Liver (tissue), 9 donors: Measurements from ENCODE around the gene RBKS. TPM values are rescaled to one million over a fixed set of nuclear protein-coding genes. Genes with fewer than 3 reads are reported as not detected.

ENCODE experiments used
- DNase-seq: peaks from one replicate; pipeline ENCODE4 v3.0.0-alpha.2; 2017; ENCODE audit warnings: low spot score
- H3K27ac ChIP-seq, 2 donors: one replicate each; pipeline ENCODE4 v1.7.0; 2013; ENCODE audit warnings: inconsistent platforms in 2 of 2, low read length in 2 of 2, control low read depth in 1 of 2, low read depth in 1 of 2, mild to moderate bottlenecking in 1 of 2
- H3K27me3 ChIP-seq, 4 donors: one replicate each; pipeline versions ENCODE4 v1.6.1 to v1.7.0; 2013; ENCODE audit warnings: low read length in 3 of 4, inconsistent platforms in 1 of 4, mild to moderate bottlenecking in 1 of 4, moderate library complexity in 1 of 4; ENCODE audit not compliant: control insufficient read depth in 4 of 4, insufficient read depth in 4 of 4
- H3K36me3 ChIP-seq, 4 donors: one replicate each; pipeline versions ENCODE4 v1.6.1 to v1.7.0; 2013; ENCODE audit warnings: low read length in 3 of 4, mild to moderate bottlenecking in 3 of 4, low read depth in 1 of 4, moderate library complexity in 1 of 4; ENCODE audit not compliant: control insufficient read depth in 4 of 4, insufficient read depth in 3 of 4
- H3K4me1 ChIP-seq, 4 donors: one replicate each; pipeline versions ENCODE4 v1.6.1 to v1.7.0; 2013; ENCODE audit warnings: low read length in 3 of 4, mild to moderate bottlenecking in 3 of 4, moderate library complexity in 1 of 4; ENCODE audit not compliant: control insufficient read depth in 4 of 4, insufficient read depth in 4 of 4
- H3K4me3 ChIP-seq, 3 donors: one replicate each; pipeline versions ENCODE4 v1.6.1 to v1.7.0; 2013; ENCODE audit warnings: low read length in 3 of 3, control low read depth in 1 of 3, low read depth in 1 of 3, mild to moderate bottlenecking in 1 of 3
- H3K9ac ChIP-seq, 2 donors: one replicate each; pipeline ENCODE4 v1.7.0; 2013; ENCODE audit warnings: low read length in 2 of 2, mild to moderate bottlenecking in 2 of 2, moderate library complexity in 2 of 2, control low read depth in 1 of 2, low read depth in 1 of 2
- H3K9me3 ChIP-seq, 4 donors: one replicate each; pipeline versions ENCODE4 v1.6.1 to v1.7.0; 2013; ENCODE audit warnings: low read length in 3 of 4; ENCODE audit not compliant: control insufficient read depth in 4 of 4
- ATF3 ChIP-seq: IDR thresholded peaks from 2 replicates; pipeline ENCODE4 v1.6.1; 2016; ENCODE audit warnings: antibody characterized with exemption
- CTCF ChIP-seq: fragments of 150-350 bp; IDR thresholded peaks from 2 replicates; pipeline ENCODE4 v1.5.1; 2017; ENCODE audit warnings: improper control_type of control experiment, low read depth, low read length; ENCODE audit not compliant: missing input control
- EGR1 ChIP-seq, 2 donors: IDR thresholded peaks; 2 replicates each; pipeline ENCODE4 v1.6.1; 2016 to 2018; ENCODE audit warnings: antibody characterized with exemption in 2 of 2, low read depth in 2 of 2
- FOXA1 ChIP-seq: IDR thresholded peaks from 2 replicates; pipeline ENCODE4 v1.6.1; 2016; ENCODE audit warnings: antibody characterized with exemption
- FOXA2 ChIP-seq: IDR thresholded peaks from 2 replicates; pipeline ENCODE4 v1.6.1; 2016; ENCODE audit warnings: antibody characterized with exemption
- GABPA ChIP-seq, 2 donors: IDR thresholded peaks in 1 of 2; conservative IDR thresholded peaks in 1 of 2; 2 replicates each; pipeline ENCODE4 v1.6.1; 2016; ENCODE audit warnings: antibody characterized with exemption in 2 of 2, mild to moderate bottlenecking in 1 of 2, moderate library complexity in 1 of 2
- HNF4A ChIP-seq, 2 donors: conservative IDR thresholded peaks; 2 replicates each; pipeline ENCODE4 v1.6.1; 2016; ENCODE audit warnings: antibody characterized with exemption in 2 of 2, mild to moderate bottlenecking in 2 of 2
- HNF4G ChIP-seq: IDR thresholded peaks from 2 replicates; pipeline ENCODE4 v1.6.1; 2016; ENCODE audit warnings: antibody characterized with exemption
- JUND ChIP-seq, 2 donors: IDR thresholded peaks; 2 replicates each; pipeline ENCODE4 v1.6.1; 2016; ENCODE audit warnings: antibody characterized with exemption in 2 of 2
- MAX ChIP-seq: IDR thresholded peaks from 2 replicates; pipeline ENCODE4 v1.6.1; 2016; ENCODE audit warnings: antibody characterized with exemption
- NR2F2 ChIP-seq: IDR thresholded peaks from 2 replicates; pipeline ENCODE4 v1.6.1; 2016; ENCODE audit warnings: antibody characterized with exemption
- RAD21 ChIP-seq, 2 donors: IDR thresholded peaks; 2 replicates each; pipeline ENCODE4 v1.6.1; 2016; ENCODE audit warnings: antibody characterized with exemption in 2 of 2, mild to moderate bottlenecking in 2 of 2
- REST ChIP-seq: IDR thresholded peaks from 2 replicates; pipeline ENCODE4 v1.6.1; 2016; ENCODE audit warnings: antibody characterized with exemption, mild to moderate bottlenecking
- RXRA ChIP-seq, 2 donors: IDR thresholded peaks; 2 replicates each; pipeline ENCODE4 v1.6.1; 2017 to 2018; ENCODE audit warnings: antibody characterized with exemption in 2 of 2, mild to moderate bottlenecking in 1 of 2
- SP1 ChIP-seq: IDR thresholded peaks from 2 replicates; pipeline ENCODE4 v1.6.1; 2018; ENCODE audit warnings: antibody characterized with exemption, mild to moderate bottlenecking
- TAF1 ChIP-seq: conservative IDR thresholded peaks from 2 replicates; pipeline ENCODE4 v1.6.1; 2016; ENCODE audit warnings: antibody characterized with exemption, mild to moderate bottlenecking
- YY1 ChIP-seq: IDR thresholded peaks from 2 replicates; pipeline ENCODE4 v1.6.1; 2016; ENCODE audit warnings: antibody characterized with exemption, mild to moderate bottlenecking
- ZBTB33 ChIP-seq: IDR thresholded peaks from 2 replicates; pipeline ENCODE4 v1.6.1; 2016; ENCODE audit warnings: antibody characterized with exemption
- WGBS: extraction: QIAGEN DNeasy Blood & Tissue Kit; methylation state at CpG from one replicate; pipeline ENCODE4 v1.1.7; 2013; 5-methylcytosine and 5-hydroxymethylcytosine counted together
- polyA plus RNA-seq, 2 donors: library from polyadenylated mRNA; stranded (reverse) in 1 of 2; unstranded in 1 of 2; fragments of 200-250 nt in 1 of 2; fragments of >200 nt in 1 of 2; fragmentation: Nextera tagmentation in 1 of 2; extraction: Ambion mirVana in 1 of 2; gene quantifications; one replicate each; pipeline versions ENCODE4 v1.2.1 to v1.2.3, GENCODE V29; 2013 to 2015
- total RNA-seq, 2 donors: library from RNA; depleted of rRNA; stranded (reverse); fragments of >200 nt; gene quantifications; one replicate each; pipeline ENCODE4 v1.2.3, GENCODE V29; 2014
- donor health status: healthy.
- donor health status: healthy.
- donor health status: healthy.
- donor health status: healthy.
- donor health status: healthy.

RBKS gene
- total and polyA plus RNA-seq, 4 donors: 6.3 to 18.8 (median 15.2) TPM

GRCh38 chr2:27828305-27828704 lies 61.9 kb downstream of the RBKS start:
- no peak overlapping the region for H3K27ac ChIP-seq
- 92% methylated on average over 1 of the region's 1 CpG for WGBS
- no peak for DNase-seq
- H3K9me3 ChIP-seq: peaks cover 0 to 1% (median 0%) of the 10 kb centered on the region in 4 donors
- H3K4me3 ChIP-seq: no peak overlapping the region
- peaks cover 10 to 51% (median 18%) of the 10 kb centered on the region in 4 donors for H3K36me3 ChIP-seq
- no peaks in the 10 kb centered on the region for H3K4me1 ChIP-seq
- no peaks in the 10 kb centered on the region for H3K27me3 ChIP-seq
- no peak overlapping the region for H3K9ac ChIP-seq
- TF ChIP-seq ZBTB33 (no peak), EGR1 (IDR thresholded peaks at IDR 0.05; ENCODE audit: low read depth in 2 of 2) (no peak), RXRA (IDR thresholded peaks at IDR 0.05) (no peak), CTCF (no peak), NR2F2 (no peak), REST (no peak), HNF4A (conservative IDR thresholded peaks at IDR 0.05) (no peak), GABPA (IDR thresholded peaks at IDR 0.05 in 1 of 2, conservative IDR thresholded peaks at IDR 0.05 in 1 of 2) (no peak), TAF1 (no peak), FOXA1 (no peak), YY1 (no peak), HNF4G (no peak), SP1 (no peak), MAX (no peak), RAD21 (IDR thresholded peaks at IDR 0.05) (no peak), FOXA2 (no peak)

GRCh38 chr2:27824401-27824800 lies 65.8 kb downstream of the RBKS start:
- Histone ChIP-seq H3K9me3 (peaks cover 0 to 1% (median 0%) of the 10 kb centered on the region in 4 donors), H3K27me3 (no peaks in the 10 kb centered on the region), H3K9ac (no peak overlapping the region), H3K36me3 (peaks cover 3 to 39% (median 6%) of the 10 kb centered on the region in 4 donors), H3K4me1 (no peaks in the 10 kb centered on the region), H3K27ac (no peak overlapping the region), H3K4me3 (no peak overlapping the region)
- DNase-seq: no peak
- 97% methylated on average over 1 of the region's 1 CpG for WGBS
- TF ChIP-seq GABPA (IDR thresholded peaks at IDR 0.05 in 1 of 2, conservative IDR thresholded peaks at IDR 0.05 in 1 of 2) (no peak), YY1 (no peak), EGR1 (IDR thresholded peaks at IDR 0.05; ENCODE audit: low read depth in 2 of 2) (no peak), FOXA1 (no peak), TAF1 (no peak), ATF3 (no peak), HNF4A (conservative IDR thresholded peaks at IDR 0.05) (no peak), MAX (no peak), CTCF (no peak), RAD21 (IDR thresholded peaks at IDR 0.05) (no peak), JUND (IDR thresholded peaks at IDR 0.05) (no peak), FOXA2 (no peak), HNF4G (no peak), SP1 (no peak)
